ENCODE results near the gene DNAJC6. TPM values are rescaled to one million over a fixed set of nuclear protein-coding genes. Genes with fewer than 3 reads are reported as not detected.

The DNAJC6 gene
- total RNA-seq, 4 donors from 2014 or later = 0.10 to 0.75 (median 0.36) TPM; not detected in 1

- ATAC-seq (no peak), DNase-seq (no peak)
- no peaks in the 10 kb centered on the region for H3K27me3 ChIP-seq
- H3K4me3 ChIP-seq = no peak overlapping the region
- no peak for TF ChIP-seq CTCF (IDR thresholded peaks at IDR 0.05 in 4 of 5, conservative IDR thresholded peaks at IDR 0.05 in 1 of 5)
- no peak for TF ChIP-seq POLR2A (IDR thresholded peaks at IDR 0.05)
- H3K9me3 ChIP-seq = no peaks in the 10 kb centered on the region
- no peaks in the 10 kb centered on the region for H3K36me3 ChIP-seq
- no peaks in the 10 kb centered on the region for H3K4me1 ChIP-seq
- in situ Hi-C loops (cut with MboI; ENCODE audit: low sequenced_read_pairs in 4 of 4) (no loop called here), intact Hi-C loops (cut with DNase I; ENCODE audit: low total_unique reads) (no loop called here)
- H3K27ac ChIP-seq = no peak overlapping the region
Measured at GRCh38 chr1:65341381-65341780, 32.0 kb downstream of the DNAJC6 start.

GRCh38 chr1:65343286-65343685, 33.9 kb downstream of the DNAJC6 start:
- in situ Hi-C loops (cut with MboI; ENCODE audit: low sequenced_read_pairs in 4 of 4) (no loop called here), intact Hi-C loops (cut with DNase I; ENCODE audit: low total_unique reads) (no loop called here)
- H3K36me3 ChIP-seq = no peaks in the 10 kb centered on the region
- TF ChIP-seq CTCF (IDR thresholded peaks at IDR 0.05 in 4 of 5, conservative IDR thresholded peaks at IDR 0.05 in 1 of 5) (no peak), POLR2A (IDR thresholded peaks at IDR 0.05) (no peak)
- no peak overlapping the region for H3K4me3 ChIP-seq
- H3K27ac ChIP-seq = no peak overlapping the region
- H3K27me3 ChIP-seq = no peaks in the 10 kb centered on the region
- H3K9me3 ChIP-seq = no peaks in the 10 kb centered on the region
- H3K4me1 ChIP-seq = no peaks in the 10 kb centered on the region
- DNase-seq = no peak
- ATAC-seq = no peak

GRCh38 chr1:65344171-65344814, 35.0 kb downstream of the DNAJC6 start:
- DNase-seq = no peak
- TF ChIP-seq CTCF (IDR thresholded peaks at IDR 0.05 in 4 of 5, conservative IDR thresholded peaks at IDR 0.05 in 1 of 5) = no peak
- TF ChIP-seq POLR2A (IDR thresholded peaks at IDR 0.05) = no peak
- Histone ChIP-seq H3K4me3 (no peak overlapping the region), H3K9me3 (no peaks in the 10 kb centered on the region), H3K36me3 (no peaks in the 10 kb centered on the region), H3K4me1 (no peaks in the 10 kb centered on the region), H3K27me3 (no peaks in the 10 kb centered on the region), H3K27ac (no peak overlapping the region)
- intact Hi-C loops (cut with DNase I; ENCODE audit: low total_unique reads) = no loop called here
- no peak for ATAC-seq
- in situ Hi-C loops (cut with MboI; ENCODE audit: low sequenced_read_pairs in 4 of 4) = no loop called here

- in situ Hi-C loops (cut with MboI; ENCODE audit: low sequenced_read_pairs in 4 of 4) (no loop called here), intact Hi-C loops (cut with DNase I; ENCODE audit: low total_unique reads) (no loop called here)
- no peak overlapping the region for H3K27ac ChIP-seq
- no peak overlapping the region for H3K4me3 ChIP-seq
- DNase-seq = no peak
- no peaks in the 10 kb centered on the region for H3K36me3 ChIP-seq
- no peaks in the 10 kb centered on the region for H3K27me3 ChIP-seq
- ATAC-seq = no peak
- H3K4me1 ChIP-seq = no peaks in the 10 kb centered on the region
- no peaks in the 10 kb centered on the region for H3K9me3 ChIP-seq
- no peak for TF ChIP-seq POLR2A (IDR thresholded peaks at IDR 0.05)
- no peak for TF ChIP-seq CTCF (IDR thresholded peaks at IDR 0.05 in 4 of 5, conservative IDR thresholded peaks at IDR 0.05 in 1 of 5)
Measured at GRCh38 chr1:65346190-65346589, 36.8 kb downstream of the DNAJC6 start.
